Ishikawa (cell line): ENCODE results near the gene TRIOBP.
A peak's percentile ranks its signal among the peaks of the same experiment; 100 is the strongest.

Source experiments
- CEBPB ChIP-seq: IDR thresholded peaks from 2 replicates; pipeline ENCODE4 v1.6.1; 2012
- CREB1 ChIP-seq: IDR thresholded peaks from 2 replicates; pipeline ENCODE4 v1.6.1; 2012; ENCODE audit warnings: low read depth
- EP300 ChIP-seq: IDR thresholded peaks from 2 replicates; pipeline ENCODE4 v1.6.1; 2012; ENCODE audit warnings: borderline replicate concordance
- FOXM1 ChIP-seq: IDR thresholded peaks from 2 replicates; pipeline ENCODE4 v1.6.1; 2012; ENCODE audit warnings: low read depth, borderline replicate concordance
- NFIC ChIP-seq: IDR thresholded peaks from 2 replicates; pipeline ENCODE4 v1.6.1; 2012
- RAD21 ChIP-seq: IDR thresholded peaks from 2 replicates; pipeline ENCODE4 v1.6.1; 2012; ENCODE audit warnings: low read depth
- TAF1 ChIP-seq: IDR thresholded peaks from 2 replicates; pipeline ENCODE4 v1.6.1; 2012; ENCODE audit warnings: low read depth, mild to moderate bottlenecking
- TCF12 ChIP-seq: IDR thresholded peaks from 2 replicates; pipeline ENCODE4 v1.6.1; 2012; ENCODE audit warnings: low read depth
- TEAD4 ChIP-seq: IDR thresholded peaks from 2 replicates; pipeline ENCODE4 v1.6.1; 2012
- ZBTB7A ChIP-seq: IDR thresholded peaks from 2 replicates; pipeline ENCODE4 v1.6.1; 2012; ENCODE audit warnings: low read depth
- TF ChIP-seq, protein P1 (sequence below): IDR thresholded peaks from 2 replicates; pipeline ENCODE4 v1.6.1; 2012; ENCODE audit warnings: low read depth, mild to moderate bottlenecking
- TF ChIP-seq, protein P2 (sequence below): IDR thresholded peaks from 2 replicates; pipeline ENCODE4 v1.6.1; 2012
- TF ChIP-seq, protein P3 (sequence below): IDR thresholded peaks from 2 replicates; pipeline ENCODE4 v1.6.1; 2012

Gene TRIOBP

DNA sequence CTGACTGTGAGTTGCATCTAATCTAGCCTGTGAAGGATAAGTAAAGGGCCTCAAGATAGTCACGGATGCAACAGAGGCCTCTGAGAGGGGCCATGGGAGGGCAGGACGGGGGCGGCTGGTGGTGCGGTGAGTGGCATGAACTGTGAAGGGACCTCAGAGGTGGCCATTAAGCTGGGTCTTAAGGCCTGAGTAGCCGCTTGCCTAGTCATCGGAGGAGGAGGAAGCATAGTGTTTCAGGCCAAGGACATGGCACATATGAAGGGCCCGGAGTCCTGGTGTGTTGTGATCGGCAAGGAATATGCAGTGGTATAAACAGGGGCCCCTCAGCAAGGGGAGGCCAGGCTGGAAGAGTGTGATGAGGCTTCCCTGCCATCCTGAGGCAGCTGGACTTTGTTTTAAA lies 51.8 kb downstream of the TRIOBP start:
- TF ChIP-seq TAF1 (no peak), ZBTB7A (no peak), CREB1 (no peak), TEAD4 (no peak), NFIC (no peak), CEBPB (no peak), EP300 (no peak)
- TF ChIP-seq, protein P1, sequence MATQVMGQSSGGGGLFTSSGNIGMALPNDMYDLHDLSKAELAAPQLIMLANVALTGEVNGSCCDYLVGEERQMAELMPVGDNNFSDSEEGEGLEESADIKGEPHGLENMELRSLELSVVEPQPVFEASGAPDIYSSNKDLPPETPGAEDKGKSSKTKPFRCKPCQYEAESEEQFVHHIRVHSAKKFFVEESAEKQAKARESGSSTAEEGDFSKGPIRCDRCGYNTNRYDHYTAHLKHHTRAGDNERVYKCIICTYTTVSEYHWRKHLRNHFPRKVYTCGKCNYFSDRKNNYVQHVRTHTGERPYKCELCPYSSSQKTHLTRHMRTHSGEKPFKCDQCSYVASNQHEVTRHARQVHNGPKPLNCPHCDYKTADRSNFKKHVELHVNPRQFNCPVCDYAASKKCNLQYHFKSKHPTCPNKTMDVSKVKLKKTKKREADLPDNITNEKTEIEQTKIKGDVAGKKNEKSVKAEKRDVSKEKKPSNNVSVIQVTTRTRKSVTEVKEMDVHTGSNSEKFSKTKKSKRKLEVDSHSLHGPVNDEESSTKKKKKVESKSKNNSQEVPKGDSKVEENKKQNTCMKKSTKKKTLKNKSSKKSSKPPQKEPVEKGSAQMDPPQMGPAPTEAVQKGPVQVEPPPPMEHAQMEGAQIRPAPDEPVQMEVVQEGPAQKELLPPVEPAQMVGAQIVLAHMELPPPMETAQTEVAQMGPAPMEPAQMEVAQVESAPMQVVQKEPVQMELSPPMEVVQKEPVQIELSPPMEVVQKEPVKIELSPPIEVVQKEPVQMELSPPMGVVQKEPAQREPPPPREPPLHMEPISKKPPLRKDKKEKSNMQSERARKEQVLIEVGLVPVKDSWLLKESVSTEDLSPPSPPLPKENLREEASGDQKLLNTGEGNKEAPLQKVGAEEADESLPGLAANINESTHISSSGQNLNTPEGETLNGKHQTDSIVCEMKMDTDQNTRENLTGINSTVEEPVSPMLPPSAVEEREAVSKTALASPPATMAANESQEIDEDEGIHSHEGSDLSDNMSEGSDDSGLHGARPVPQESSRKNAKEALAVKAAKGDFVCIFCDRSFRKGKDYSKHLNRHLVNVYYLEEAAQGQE, result no peak
- TF ChIP-seq, protein P2, sequence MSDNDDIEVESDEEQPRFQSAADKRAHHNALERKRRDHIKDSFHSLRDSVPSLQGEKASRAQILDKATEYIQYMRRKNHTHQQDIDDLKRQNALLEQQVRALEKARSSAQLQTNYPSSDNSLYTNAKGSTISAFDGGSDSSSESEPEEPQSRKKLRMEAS, result no peak
- TF ChIP-seq, protein P3, sequence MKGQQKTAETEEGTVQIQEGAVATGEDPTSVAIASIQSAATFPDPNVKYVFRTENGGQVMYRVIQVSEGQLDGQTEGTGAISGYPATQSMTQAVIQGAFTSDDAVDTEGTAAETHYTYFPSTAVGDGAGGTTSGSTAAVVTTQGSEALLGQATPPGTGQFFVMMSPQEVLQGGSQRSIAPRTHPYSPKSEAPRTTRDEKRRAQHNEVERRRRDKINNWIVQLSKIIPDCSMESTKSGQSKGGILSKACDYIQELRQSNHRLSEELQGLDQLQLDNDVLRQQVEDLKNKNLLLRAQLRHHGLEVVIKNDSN, result no peak

DNA sequence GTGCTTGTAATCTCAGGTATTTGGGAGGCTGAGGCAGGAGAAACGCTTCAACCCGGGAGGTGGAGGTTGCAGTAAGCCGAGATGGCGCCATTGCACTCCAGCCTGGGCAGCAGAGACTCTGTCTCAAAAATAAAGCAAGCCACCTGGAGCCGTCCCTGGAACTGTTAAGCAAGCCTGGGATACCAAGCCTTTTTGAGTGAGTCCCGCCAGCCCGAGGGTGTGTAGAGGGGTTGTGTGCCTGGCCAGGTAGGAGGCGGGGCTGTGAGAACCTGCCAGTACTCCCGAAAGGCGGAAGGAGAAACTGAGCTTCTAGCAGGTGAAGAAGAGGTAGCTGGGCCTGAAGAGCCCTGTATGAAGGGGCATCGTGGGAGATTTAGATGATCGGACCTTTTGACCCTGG lies 52.4 kb downstream of the TRIOBP start:
- TF ChIP-seq, protein P3, result no peak
- TF ChIP-seq, protein P2, result 0 out of 2 replicates have a peak, but pooled peaks have one; percentile 8
- TF ChIP-seq RAD21, result peak; percentile 4; the same call in 1 of the 2 replicates

- TF ChIP-seq, protein P1, result no peak
- TF ChIP-seq RAD21 (no peak), NFIC (no peak), FOXM1 (no peak), ZBTB7A (0 out of 2 replicates have a peak, but pooled peaks have one; percentile 1), TEAD4 (no peak), CREB1 (no peak)
- TF ChIP-seq, protein P2, result no peak
Observed at GRCh38 chr22:37749831-37750595, 53.2 kb downstream of the TRIOBP start.

DNA sequence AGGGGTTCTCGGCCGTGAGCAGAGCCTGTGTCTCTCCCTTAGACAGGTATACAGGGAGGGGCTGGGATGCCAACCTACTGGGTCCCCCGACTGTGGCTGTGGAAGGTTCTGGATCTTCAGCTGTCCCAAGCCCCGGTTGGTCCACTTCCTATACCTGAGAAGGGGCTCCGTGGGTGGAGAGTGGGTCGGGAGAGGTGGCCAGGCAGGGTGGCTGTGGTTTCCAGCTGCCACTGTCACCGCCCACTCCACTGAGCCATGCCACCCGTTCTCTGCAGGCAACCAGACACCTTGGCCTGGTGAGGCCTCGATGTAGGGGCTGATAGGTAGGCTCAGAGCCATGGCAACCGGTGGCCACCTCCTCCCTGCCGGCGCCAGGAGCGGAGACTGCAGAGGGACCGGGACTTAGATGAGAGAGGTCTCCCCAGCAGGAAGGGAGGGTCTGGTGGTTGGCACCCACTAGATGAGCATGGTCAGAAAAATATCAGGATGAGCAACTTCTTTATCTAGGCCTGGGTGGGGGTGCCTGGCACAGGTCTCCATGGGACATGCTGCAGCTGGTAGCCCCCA lies 53.8 kb downstream of the TRIOBP start:
- 0 out of 2 replicates have a peak, but pooled peaks have one; percentile 21 for TF ChIP-seq ZBTB7A
- no peak for TF ChIP-seq TEAD4

- TF ChIP-seq TCF12 (peak; percentile 37; the same call in 1 of the 2 replicates), TEAD4 (no peak), ZBTB7A (peak; percentile 50; the same call in 1 of the 2 replicates)
- TF ChIP-seq, protein P2, result no peak
Observed at GRCh38 chr22:37751449-37752188, 54.8 kb downstream of the TRIOBP start.
